Common myeloid progenitor, CD34-positive (primary cell): ENCODE measurements around the gene TMEM201.

Experiments
- CTCF ChIA-PET: fragments of 350-600 bp; sonication (Branson Sonifier 250); formaldehyde crosslinking; loops from one replicate; lab custom pipeline; 2021; ENCODE audit warnings: antibody characterized with exemption; lab: Charles Lee
- POLR2A ChIA-PET: fragments of 350-600 bp; sonication (Branson Sonifier 250); formaldehyde crosslinking; loops from one replicate; lab custom pipeline; 2021; ENCODE audit warnings: antibody characterized with exemption; lab: Charles Lee
- DNase-seq, 3 donors: peaks; one replicate each; pipeline versions ENCODE4 v3.0.0 to v3.0.0-alpha.2; 2013
- H3K27ac ChIP-seq, 2 experiments: 1 replicate in 1 of 2; 2 replicates in 1 of 2; pipeline ENCODE4 v1.7.0; 2013; ENCODE audit warnings: inconsistent platforms in 2 of 2, low read length in 2 of 2, mild to moderate bottlenecking in 2 of 2, low read depth in 1 of 2, moderate library complexity in 1 of 2; ENCODE audit not compliant: severe bottlenecking in 2 of 2, insufficient read depth in 1 of 2, poor library complexity in 1 of 2
- H3K27me3 ChIP-seq, 5 experiments: replicated peaks in 2 of 5; 1 replicate in 3 of 5; 2 replicates in 2 of 5; pipeline versions ENCODE4 v1.6.1 to v1.7.0; 2013; ENCODE audit warnings: low read length in 4 of 5, mild to moderate bottlenecking in 2 of 5, moderate library complexity in 2 of 5, inconsistent platforms in 1 of 5; ENCODE audit not compliant: insufficient read depth in 5 of 5, control insufficient read depth in 4 of 5
- H3K36me3 ChIP-seq, 4 experiments: 1 replicate in 2 of 4; 2 replicates in 2 of 4; pipeline versions ENCODE4 v1.6.1 to v1.7.0; 2013; ENCODE audit warnings: low read length in 3 of 4, control low read depth in 1 of 4, mild to moderate bottlenecking in 1 of 4; ENCODE audit not compliant: control insufficient read depth in 4 of 4, insufficient read depth in 4 of 4
- H3K4me1 ChIP-seq, 4 experiments: 1 replicate in 3 of 4; 2 replicates in 1 of 4; pipeline versions ENCODE4 v1.6.1 to v1.7.1; 2013; ENCODE audit warnings: low read length in 3 of 4, mild to moderate bottlenecking in 3 of 4, control low read depth in 1 of 4, inconsistent platforms in 1 of 4, moderate library complexity in 1 of 4; ENCODE audit not compliant: control insufficient read depth in 4 of 4, insufficient read depth in 4 of 4; ENCODE audit errors: control extremely low read depth in 1 of 4
- H3K4me3 ChIP-seq, 7 experiments: 1 replicate in 4 of 7; 2 replicates in 3 of 7; pipeline versions ENCODE4 v1.5.1 to v1.7.0; 2013; ENCODE audit warnings: mild to moderate bottlenecking in 7 of 7, low read length in 6 of 7, moderate library complexity in 6 of 7, inconsistent platforms in 2 of 7, low read depth in 2 of 7, control low read depth in 1 of 7; ENCODE audit not compliant: insufficient read depth in 4 of 7, control insufficient read depth in 1 of 7; ENCODE audit errors: extremely low read depth in 1 of 7
- H3K9me3 ChIP-seq, 5 experiments: 1 replicate in 4 of 5; 2 replicates in 1 of 5; pipeline versions ENCODE4 v1.6.1 to v1.7.1; 2013; ENCODE audit warnings: low read length in 4 of 5, mild to moderate bottlenecking in 2 of 5, inconsistent platforms in 1 of 5, low read depth in 1 of 5, moderate library complexity in 1 of 5; ENCODE audit not compliant: control insufficient read depth in 4 of 5, insufficient read depth in 2 of 5; ENCODE audit errors: control extremely low read depth in 1 of 5
- WGBS: methylation state at CpG from one replicate; pipeline ENCODE4 v1.1.5; 2013; ENCODE audit not compliant: insufficient coverage; 5-methylcytosine and 5-hydroxymethylcytosine counted together

Gene TMEM201

GRCh38 chr1:9663257-9663656 is 74.5 kb downstream of the TMEM201 start:
- H3K4me3 ChIP-seq = no peak overlapping the region
- peaks cover 3 to 30% (median 14%) of the 10 kb centered on the region in 4 experiments for H3K36me3 ChIP-seq
- no peak for DNase-seq
- no peaks in the 10 kb centered on the region for H3K9me3 ChIP-seq
- ChIA-PET POLR2A (no interaction called here), CTCF (no interaction called here)
- peaks cover 0 to 13% (median 2%) of the 10 kb centered on the region in 4 experiments for H3K4me1 ChIP-seq
- 92% methylated on average over 5 of the region's 6 CpGs for whole genome bisulfite sequencing
- H3K27ac ChIP-seq = peak overlapping the region in 1 of 2 experiments; percentile 10
- no peaks in the 10 kb centered on the region for H3K27me3 ChIP-seq
